KMS-11 (cell line): ENCODE measurements around the gene RNF214.

ENCODE experiments used
- H2AFZ ChIP-seq: fragments of 200-600 bp; sonication (generic); 2 replicates; pipeline ENCODE4 v1.6.1; 2016; ENCODE audit warnings: antibody characterized with exemption, mixed run types, low read depth
- H3K27ac ChIP-seq: fragments of 200-600 bp; sonication (generic); 2 replicates; pipeline ENCODE4 v1.6.1; 2016; ENCODE audit warnings: mild to moderate bottlenecking, mixed run types
- H3K27me3 ChIP-seq: fragments of 200-600 bp; sonication (generic); 2 replicates; pipeline ENCODE4 v1.6.1; 2017; ENCODE audit warnings: mild to moderate bottlenecking, low read depth, mixed run types, moderate library complexity; ENCODE audit not compliant: insufficient read depth
- H3K36me3 ChIP-seq: fragments of 200-600 bp; sonication (generic); 2 replicates; pipeline ENCODE4 v1.6.1; 2017; ENCODE audit warnings: mild to moderate bottlenecking, mixed run types; ENCODE audit not compliant: insufficient read depth
- H3K4me1 ChIP-seq: fragments of 200-600 bp; sonication (generic); 2 replicates; pipeline ENCODE4 v1.6.1; 2016; ENCODE audit warnings: mild to moderate bottlenecking, low read depth, mixed run types; ENCODE audit not compliant: poor library complexity, severe bottlenecking
- H3K4me2 ChIP-seq: fragments of 200-600 bp; sonication (generic); 2 replicates; pipeline ENCODE4 v1.7.0; 2016; ENCODE audit warnings: mild to moderate bottlenecking, mixed run types
- H3K4me3 ChIP-seq: fragments of 200-600 bp; sonication (generic); IDR thresholded peaks from 2 replicates; pipeline ENCODE4 v1.6.1; 2017; ENCODE audit warnings: low read depth, low read length, mixed read lengths; ENCODE audit not compliant: insufficient read depth
- H3K79me2 ChIP-seq: fragments of 200-600 bp; sonication (generic); 2 replicates; pipeline ENCODE4 v1.6.1; 2016; ENCODE audit warnings: low read depth, mixed run types; ENCODE audit not compliant: insufficient read depth
- H3K9ac ChIP-seq: fragments of 200-600 bp; sonication (generic); 2 replicates; pipeline ENCODE4 v1.6.1; 2016; ENCODE audit warnings: mild to moderate bottlenecking, mixed run types
- H4K20me1 ChIP-seq: fragments of 200-600 bp; sonication (generic); 2 replicates; pipeline ENCODE4 v1.6.1; 2016; ENCODE audit warnings: mild to moderate bottlenecking, mixed run types; ENCODE audit not compliant: insufficient read depth
- CTCF ChIP-seq: fragments of 200-600 bp; sonication (generic); conservative IDR thresholded peaks from 2 replicates; pipeline ENCODE4 v1.6.1; 2017; ENCODE audit warnings: low read depth, mild to moderate bottlenecking, antibody characterized with exemption, low read length, moderate library complexity, mixed read lengths

RNF214 gene

GRCh38 chr11:117219001-117219400, 13.5 kb upstream of the RNF214 start:
- no peak overlapping the region for H3K4me3 ChIP-seq
- no peaks in the 10 kb centered on the region for H3K4me1 ChIP-seq
- H3K79me2 ChIP-seq, result no peaks in the 10 kb centered on the region
- TF ChIP-seq CTCF, result no peak
- no peak overlapping the region for H3K9ac ChIP-seq
- no peaks in the 10 kb centered on the region for H4K20me1 ChIP-seq
- no peaks in the 10 kb centered on the region for H3K36me3 ChIP-seq
- H3K27ac ChIP-seq, result no peak overlapping the region
- H2AFZ ChIP-seq, result no peak overlapping the region
- no peak overlapping the region for H3K4me2 ChIP-seq
- no peaks in the 10 kb centered on the region for H3K27me3 ChIP-seq

GRCh38 chr11:117219455-117219854, 13.0 kb upstream of the RNF214 start:
- TF ChIP-seq CTCF, result no peak
- no peak overlapping the region for H3K4me2 ChIP-seq
- no peak overlapping the region for H2AFZ ChIP-seq
- H3K4me3 ChIP-seq, result no peak overlapping the region
- H3K79me2 ChIP-seq, result no peaks in the 10 kb centered on the region
- no peaks in the 10 kb centered on the region for H3K27me3 ChIP-seq
- no peak overlapping the region for H3K27ac ChIP-seq
- H3K4me1 ChIP-seq, result no peaks in the 10 kb centered on the region
- H4K20me1 ChIP-seq, result no peaks in the 10 kb centered on the region
- no peaks in the 10 kb centered on the region for H3K36me3 ChIP-seq
- H3K9ac ChIP-seq, result no peak overlapping the region

GRCh38 chr11:117219995-117220394, 12.5 kb upstream of the RNF214 start:
- Histone ChIP-seq H3K79me2 (no peaks in the 10 kb centered on the region), H3K9ac (no peak overlapping the region), H2AFZ (no peak overlapping the region), H3K27me3 (no peaks in the 10 kb centered on the region), H3K27ac (no peak overlapping the region), H3K36me3 (no peaks in the 10 kb centered on the region), H3K4me1 (no peaks in the 10 kb centered on the region), H4K20me1 (no peaks in the 10 kb centered on the region), H3K4me2 (no peak overlapping the region), H3K4me3 (no peak overlapping the region)
- no peak for TF ChIP-seq CTCF

- H3K79me2 ChIP-seq, result no peaks in the 10 kb centered on the region
- no peaks in the 10 kb centered on the region for H4K20me1 ChIP-seq
- H3K4me2 ChIP-seq, result no peak overlapping the region
- no peak overlapping the region for H3K9ac ChIP-seq
- TF ChIP-seq CTCF, result no peak
- H2AFZ ChIP-seq, result no peak overlapping the region
- H3K27ac ChIP-seq, result no peak overlapping the region
- no peaks in the 10 kb centered on the region for H3K27me3 ChIP-seq
- H3K4me3 ChIP-seq, result no peak overlapping the region
- H3K36me3 ChIP-seq, result no peaks in the 10 kb centered on the region
- no peaks in the 10 kb centered on the region for H3K4me1 ChIP-seq
Measured at GRCh38 chr11:117220568-117220967, 11.9 kb upstream of the RNF214 start.
